Thyroid gland (tissue), 4 donors: Measurements from ENCODE around the gene FAM89B. TPM values are rescaled to one million over a fixed set of nuclear protein-coding genes. Genes with fewer than 3 reads are reported as not detected.
"Not testable (repeated sequence)": the region's sequence is repeated elsewhere in the genome, so short reads cannot be mapped to it uniquely, and the experiment has no call there.

Experiments used
- DNase-seq, 2 donors: peaks; one replicate each; pipeline ENCODE4 v3.0.0-alpha.2; 2019
- H3K27ac ChIP-seq, 3 donors: fragments of 200-600 bp; sonication (generic); 1 replicate in 2 of 3; 2 replicates in 1 of 3; pipeline ENCODE4 v1.5.1; 2016 to 2019; ENCODE audit warnings: mild to moderate bottlenecking in 1 of 3, moderate library complexity in 1 of 3
- H3K27me3 ChIP-seq: fragments of 200-600 bp; sonication (generic); one replicate; pipeline ENCODE4 v1.5.1; 2019
- H3K36me3 ChIP-seq, 2 donors: fragments of 200-600 bp; sonication (generic); one replicate each; pipeline ENCODE4 v1.5.1; 2016 to 2019
- H3K4me1 ChIP-seq, 2 donors: fragments of 200-600 bp; sonication (generic); one replicate each; pipeline ENCODE4 v1.5.1; 2017 to 2019
- H3K4me3 ChIP-seq, 3 donors: fragments of 200-600 bp; sonication (generic); replicated peaks in 1 of 3; 1 replicate in 2 of 3; 2 replicates in 1 of 3; pipeline ENCODE4 v1.5.1; 2016; ENCODE audit warnings: mild to moderate bottlenecking in 1 of 3
- H3K9me3 ChIP-seq: fragments of 200-600 bp; sonication (generic); one replicate; pipeline ENCODE4 v1.5.1; 2017
- CTCF ChIP-seq, 6 experiments: fragments of 200-600 bp in 3 of 6; fragments of 450-650 bp in 3 of 6; sonication (generic) in 3 of 6; IDR thresholded peaks; one replicate each; pipeline ENCODE4 v1.5.1; 2016 to 2019; ENCODE audit warnings: antibody characterized with exemption in 6 of 6, mild to moderate bottlenecking in 2 of 6, inconsistent platforms in 1 of 6, moderate library complexity in 1 of 6
- POLR2A ChIP-seq, 2 donors: fragments of 450-650 bp; IDR thresholded peaks; one replicate each; pipeline ENCODE4 v1.6.1; 2017; ENCODE audit warnings: antibody characterized with exemption in 2 of 2, mild to moderate bottlenecking in 2 of 2, moderate library complexity in 1 of 2
- WGBS, 2 donors: methylation state at CpG; one replicate each; pipeline ENCODE4 v1.1.5; 2017; 5-methylcytosine and 5-hydroxymethylcytosine counted together
- intact Hi-C: fragments of 100-400 bp; cut with DNase I; formaldehyde crosslinking; loops from one replicate; pipeline ENCODE4 v1.15.1; 2023
- total RNA-seq, 4 donors: library from RNA; depleted of rRNA; stranded (reverse); fragments of >200 nt; gene quantifications; one replicate each; pipeline ENCODE4 v1.2.3, GENCODE V29; 2016

Gene FAM89B
- total RNA-seq, 4 donors from 2014 or later: 26.9 to 55.5 (median 43.2) TPM

GRCh38 chr11:65560555-65561418, 11.6 kb upstream of the FAM89B start:
- no peaks in the 10 kb centered on the region for H3K9me3 ChIP-seq
- peak overlapping the region; percentile 94 to 100 (median 97) for H3K27ac ChIP-seq
- peaks cover 52 to 58% of the 10 kb centered on the region in 2 donors for H3K4me1 ChIP-seq
- intact Hi-C loops: no loop called here
- H3K4me3 ChIP-seq: no peak overlapping the region
- TF ChIP-seq CTCF (IDR thresholded peaks at IDR 0.05) (no peak), POLR2A (IDR thresholded peaks at IDR 0.05) (no peak)
- H3K27me3 ChIP-seq: no peaks in the 10 kb centered on the region
- no peaks in the 10 kb centered on the region for H3K36me3 ChIP-seq
- WGBS, 2 donors: 34 to 42% methylated on average over 14 to 15 of the region's 15 CpGs
- DNase-seq: peak in 1 of 2 donors; percentile 51

GRCh38 chr11:65562020-65562419, 10.3 kb upstream of the FAM89B start:
- peaks cover 52 to 57% of the 10 kb centered on the region in 2 donors for H3K4me1 ChIP-seq
- no peak for DNase-seq
- WGBS, 2 donors: 86 to 94% methylated on average over 7 of the region's 7 CpGs
- no peaks in the 10 kb centered on the region for H3K9me3 ChIP-seq
- H3K27ac ChIP-seq: no peak overlapping the region
- H3K27me3 ChIP-seq: no peaks in the 10 kb centered on the region
- no peak overlapping the region for H3K4me3 ChIP-seq
- no peaks in the 10 kb centered on the region for H3K36me3 ChIP-seq
- no peak for TF ChIP-seq CTCF (IDR thresholded peaks at IDR 0.05)
- TF ChIP-seq POLR2A (IDR thresholded peaks at IDR 0.05): no peak
- intact Hi-C loops: no loop called here

- Histone ChIP-seq H3K36me3 (no peaks in the 10 kb centered on the region), H3K27me3 (no peaks in the 10 kb centered on the region), H3K4me3 (no peak overlapping the region), H3K27ac (no peak overlapping the region), H3K4me1 (peaks cover 48 to 57% of the 10 kb centered on the region in 2 donors), H3K9me3 (no peaks in the 10 kb centered on the region)
- TF ChIP-seq CTCF (IDR thresholded peaks at IDR 0.05) (no peak), POLR2A (IDR thresholded peaks at IDR 0.05) (no peak)
- intact Hi-C loops: no loop called here
- WGBS, 2 donors: 89 to 96% methylated on average over 9 of the region's 9 CpGs
- no peak for DNase-seq
These were observed 9.6 kb upstream of the FAM89B start for GRCh38 chr11:65562788-65563187.

GRCh38 chr11:65563601-65564000, 8.7 kb upstream of the FAM89B start:
- no peak overlapping the region for H3K27ac ChIP-seq
- intact Hi-C loops: no loop called here
- TF ChIP-seq POLR2A (IDR thresholded peaks at IDR 0.05) (no peak), CTCF (IDR thresholded peaks at IDR 0.05) (no peak)

GRCh38 chr11:65564879-65565559, 7.3 kb upstream of the FAM89B start:
- intact Hi-C loops, H3K9me3 ChIP-seq, H3K4me3 ChIP-seq, H3K36me3 ChIP-seq, DNase-seq, H3K27me3 ChIP-seq: not testable (repeated sequence)
- peaks cover 44 to 57% of the 10 kb centered on the region in 2 donors for H3K4me1 ChIP-seq
- H3K27ac ChIP-seq: peak overlapping the region in 2 of 3 donors; percentile 18 to 64
- WGBS, 2 donors: 65 to 67% methylated on average over 12 of the region's 12 CpGs

More at GRCh38 chr11:65563601-65564000, 8.7 kb upstream of the FAM89B start:
- Histone ChIP-seq H3K4me1 (peaks cover 47 to 63% of the 10 kb centered on the region in 2 donors), H3K4me3 (no peak overlapping the region), H3K27me3 (no peaks in the 10 kb centered on the region), H3K9me3 (no peaks in the 10 kb centered on the region), H3K36me3 (no peaks in the 10 kb centered on the region)
- 93 to 98% methylated on average over 4 of the region's 4 CpGs for WGBS, 2 donors
- DNase-seq: no peak
